ENCODE measurements around the gene SAMD4A.

The SAMD4A gene

GRCh38 chr14:54675236-54676128 lies 108.6 kb downstream of the SAMD4A start:
- TF ChIP-seq, protein P1, sequence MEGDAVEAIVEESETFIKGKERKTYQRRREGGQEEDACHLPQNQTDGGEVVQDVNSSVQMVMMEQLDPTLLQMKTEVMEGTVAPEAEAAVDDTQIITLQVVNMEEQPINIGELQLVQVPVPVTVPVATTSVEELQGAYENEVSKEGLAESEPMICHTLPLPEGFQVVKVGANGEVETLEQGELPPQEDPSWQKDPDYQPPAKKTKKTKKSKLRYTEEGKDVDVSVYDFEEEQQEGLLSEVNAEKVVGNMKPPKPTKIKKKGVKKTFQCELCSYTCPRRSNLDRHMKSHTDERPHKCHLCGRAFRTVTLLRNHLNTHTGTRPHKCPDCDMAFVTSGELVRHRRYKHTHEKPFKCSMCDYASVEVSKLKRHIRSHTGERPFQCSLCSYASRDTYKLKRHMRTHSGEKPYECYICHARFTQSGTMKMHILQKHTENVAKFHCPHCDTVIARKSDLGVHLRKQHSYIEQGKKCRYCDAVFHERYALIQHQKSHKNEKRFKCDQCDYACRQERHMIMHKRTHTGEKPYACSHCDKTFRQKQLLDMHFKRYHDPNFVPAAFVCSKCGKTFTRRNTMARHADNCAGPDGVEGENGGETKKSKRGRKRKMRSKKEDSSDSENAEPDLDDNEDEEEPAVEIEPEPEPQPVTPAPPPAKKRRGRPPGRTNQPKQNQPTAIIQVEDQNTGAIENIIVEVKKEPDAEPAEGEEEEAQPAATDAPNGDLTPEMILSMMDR (IDR thresholded peaks at IDR 0.05; ENCODE audit: insufficient read depth, low read depth, low read length, missing control alignments) = no peak
- H3K4me3 ChIP-seq (ENCODE audit: low read length) = no peak overlapping the region
- DNase-seq (ENCODE audit: low read depth) = no peak

- DNase-seq (ENCODE audit: low read depth) = peak; percentile 93
- TF ChIP-seq, protein P1 (IDR thresholded peaks at IDR 0.05; ENCODE audit: insufficient read depth, low read depth, low read length, missing control alignments) = no peak
- H3K4me3 ChIP-seq (ENCODE audit: low read length) = no peak overlapping the region
These were observed 110.1 kb downstream of the SAMD4A start for GRCh38 chr14:54676812-54677708.

- DNase-seq (ENCODE audit: low read depth) = no peak
- no peak overlapping the region for H3K4me3 ChIP-seq (ENCODE audit: low read length)
- TF ChIP-seq, protein P1 (IDR thresholded peaks at IDR 0.05; ENCODE audit: insufficient read depth, low read depth, low read length, missing control alignments) = no peak
These were observed 113.7 kb downstream of the SAMD4A start for GRCh38 chr14:54680651-54681050.

DNA sequence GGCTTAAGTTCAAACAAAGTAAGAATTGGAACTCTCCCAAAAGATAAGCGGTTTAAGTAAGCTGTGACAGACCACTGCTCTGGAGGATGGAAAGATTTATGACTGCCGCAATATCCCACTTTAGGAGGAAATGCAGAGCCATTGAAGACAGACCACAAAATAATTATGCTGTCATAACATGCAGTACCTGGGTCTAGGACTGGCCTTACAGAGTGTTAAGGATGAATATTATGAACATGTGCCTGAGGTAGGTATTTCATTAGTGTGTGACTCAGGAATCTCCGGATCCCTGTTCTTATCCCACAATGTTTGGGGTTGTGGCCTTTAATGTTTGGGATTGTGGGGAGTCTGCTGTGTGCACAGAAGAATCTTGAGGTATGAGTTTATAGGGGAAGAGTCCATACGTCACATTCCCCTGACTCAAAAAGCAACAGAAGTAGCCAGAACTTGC lies 114.9 kb downstream of the SAMD4A start:
- peak; percentile 62 for DNase-seq (ENCODE audit: low read depth)
- no peak overlapping the region for H3K4me3 ChIP-seq (ENCODE audit: low read length)
- TF ChIP-seq, protein P1 (IDR thresholded peaks at IDR 0.05; ENCODE audit: insufficient read depth, low read depth, low read length, missing control alignments) = no peak

DNA sequence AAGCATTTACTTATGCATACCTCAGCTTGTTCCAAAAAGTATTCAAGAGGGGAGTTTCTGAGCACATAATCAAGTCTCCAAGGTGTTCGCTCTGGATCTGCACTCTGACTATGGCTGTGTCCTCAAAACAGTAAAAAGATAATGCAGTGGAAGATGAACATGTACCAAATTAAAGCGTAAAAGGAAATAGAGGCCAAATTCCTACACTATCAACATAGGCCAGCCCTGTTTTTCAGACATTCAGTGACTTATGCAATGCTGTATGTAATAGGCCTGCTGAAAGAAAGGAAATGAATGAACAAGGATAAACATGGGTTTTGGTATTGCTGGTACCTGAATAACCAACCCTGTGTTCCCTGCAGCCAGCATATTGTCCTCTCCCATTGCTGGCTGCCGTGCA lies 115.7 kb downstream of the SAMD4A start:
- TF ChIP-seq, protein P1 (IDR thresholded peaks at IDR 0.05; ENCODE audit: insufficient read depth, low read depth, low read length, missing control alignments) = no peak
- peak; percentile 22 for DNase-seq (ENCODE audit: low read depth)
- H3K4me3 ChIP-seq (ENCODE audit: low read length) = no peak overlapping the region

DNA sequence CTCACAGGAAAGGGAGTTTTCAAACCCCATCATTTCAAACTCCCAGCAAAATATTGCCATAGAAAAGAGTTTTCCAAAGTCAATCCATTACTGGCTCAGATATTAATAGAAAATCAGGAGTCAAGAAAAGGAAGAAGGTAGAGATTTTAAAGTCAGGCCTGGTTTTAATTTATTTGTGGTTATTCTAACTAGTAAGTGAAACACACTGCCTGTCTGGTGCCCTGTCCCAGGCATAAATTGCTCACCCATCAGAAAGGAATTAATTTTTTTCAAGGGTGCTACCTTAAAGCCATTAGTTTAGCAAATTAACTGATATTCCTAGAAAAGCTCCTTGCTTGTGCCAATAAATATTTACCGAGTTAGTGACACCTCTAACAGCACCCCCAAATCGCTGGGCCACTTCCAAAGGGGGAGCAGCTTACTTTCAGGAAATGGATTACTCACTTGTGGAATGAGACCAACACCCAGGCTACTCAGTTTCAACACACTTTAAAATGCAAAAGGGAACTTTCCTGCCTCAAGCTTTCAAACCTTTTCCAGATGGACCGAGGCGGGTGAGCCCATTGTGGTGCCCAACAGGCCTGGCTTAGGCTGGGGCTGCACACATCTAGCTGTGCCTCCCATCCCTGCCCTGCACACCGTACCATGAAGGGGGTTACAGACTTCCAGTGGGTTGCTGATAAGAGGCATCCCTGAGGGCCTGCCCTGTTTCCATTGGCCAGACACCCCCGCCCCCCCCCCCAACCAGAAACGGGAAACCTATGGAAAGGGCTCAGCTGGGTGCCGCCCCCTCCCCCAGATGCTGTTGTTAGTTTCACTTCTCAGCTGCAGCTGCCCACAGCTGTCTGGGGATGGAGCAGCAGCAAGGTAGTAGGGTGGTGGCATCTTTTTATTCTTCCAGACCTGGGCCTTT lies 117.2 kb downstream of the SAMD4A start:
- no peak overlapping the region for H3K4me3 ChIP-seq (ENCODE audit: low read length)

More for the DNA sequence above, 117.2 kb downstream of the SAMD4A start:
- TF ChIP-seq, protein P1 (IDR thresholded peaks at IDR 0.05; ENCODE audit: insufficient read depth, low read depth, low read length, missing control alignments) = no peak
- peak; percentile 79 for DNase-seq (ENCODE audit: low read depth)
